ENCODE data around the gene DOCK1.

Gene DOCK1

GRCh38 chr10:126955934-126956711 lies 50.9 kb downstream of the DOCK1 start:
- DNase-seq = no peak

GRCh38 chr10:126956712-126957108 lies 51.5 kb downstream of the DOCK1 start:
- no peak for DNase-seq

- DNase-seq = no peak
Observed at GRCh38 chr10:126957111-126957510, 51.9 kb downstream of the DOCK1 start.

- no peak for DNase-seq
Observed at GRCh38 chr10:126959431-126959830, 54.2 kb downstream of the DOCK1 start.

GRCh38 chr10:126959906-126960685 lies 54.9 kb downstream of the DOCK1 start:
- no peak for DNase-seq

GRCh38 chr10:126963354-126963753 lies 58.1 kb downstream of the DOCK1 start:
- no peak for DNase-seq

GRCh38 chr10:126964190-126964589 lies 59.0 kb downstream of the DOCK1 start:
- DNase-seq = no peak

GRCh38 chr10:126966938-126967337 lies 61.7 kb downstream of the DOCK1 start:
- no peak for DNase-seq

GRCh38 chr10:126969310-126969709 lies 64.1 kb downstream of the DOCK1 start:
- DNase-seq = no peak

- no peak for DNase-seq
Observed at GRCh38 chr10:126972635-126973414, 67.6 kb downstream of the DOCK1 start.

- DNase-seq = no peak
Observed at GRCh38 chr10:126975221-126975620, 70.0 kb downstream of the DOCK1 start.

- no peak for DNase-seq
Observed at GRCh38 chr10:126977216-126977615, 72.0 kb downstream of the DOCK1 start.

- no peak for DNase-seq
Observed at GRCh38 chr10:126979311-126979710, 74.1 kb downstream of the DOCK1 start.

GRCh38 chr10:126993208-126993607 lies 88.0 kb downstream of the DOCK1 start:
- DNase-seq = no peak

GRCh38 chr10:126997801-126998590 lies 92.8 kb downstream of the DOCK1 start:
- DNase-seq = no peak

GRCh38 chr10:127000598-127000997 lies 95.4 kb downstream of the DOCK1 start:
- DNase-seq = no peak

- no peak for DNase-seq
Observed at GRCh38 chr10:127003032-127003685, 97.9 kb downstream of the DOCK1 start.

- no peak for DNase-seq
Observed at GRCh38 chr10:127006453-127006852, 101.2 kb downstream of the DOCK1 start.

- DNase-seq = no peak
Observed at GRCh38 chr10:127009366-127009765, 104.1 kb downstream of the DOCK1 start.

GRCh38 chr10:127011174-127011573 lies 105.9 kb downstream of the DOCK1 start:
- no peak for DNase-seq

GRCh38 chr10:127012071-127012768 lies 107.0 kb downstream of the DOCK1 start:
- no peak for DNase-seq

Data from NCI-H774 (cell line).